Measurements from ENCODE around the gene SYK.
A peak's percentile ranks its signal among the peaks of the same experiment; 100 is the strongest.

Gene SYK

GRCh38 chr9:90915693-90916092 lies 114.1 kb downstream of the SYK start:
- peak; percentile 55 for TF ChIP-seq CTCF (IDR thresholded peaks at IDR 0.05; ENCODE audit: low read depth, low read length)
- peak; percentile 32 for DNase-seq (ENCODE audit: low read depth, low spot score)
- no peak overlapping the region for H3K4me3 ChIP-seq (ENCODE audit: low read depth, low read length)
- in situ Hi-C loops (cut with HindIII; ENCODE audit: low sequenced_read_pairs), result no loop called here

GRCh38 chr9:90916147-90916734 lies 114.6 kb downstream of the SYK start:
- no peak for DNase-seq (ENCODE audit: low read depth, low spot score)
- in situ Hi-C loops (cut with HindIII; ENCODE audit: low sequenced_read_pairs), result no loop called here
- no peak overlapping the region for H3K4me3 ChIP-seq (ENCODE audit: low read depth, low read length)
- TF ChIP-seq CTCF (IDR thresholded peaks at IDR 0.05; ENCODE audit: low read depth, low read length), result no peak

- H3K4me3 ChIP-seq (ENCODE audit: low read depth, low read length), result no peak overlapping the region
- in situ Hi-C loops (cut with HindIII; ENCODE audit: low sequenced_read_pairs), result no loop called here
- no peak for TF ChIP-seq CTCF (IDR thresholded peaks at IDR 0.05; ENCODE audit: low read depth, low read length)
- DNase-seq (ENCODE audit: low read depth, low spot score), result no peak
Measured at GRCh38 chr9:90919883-90920282, 118.3 kb downstream of the SYK start.

- no peak for TF ChIP-seq CTCF (IDR thresholded peaks at IDR 0.05; ENCODE audit: low read depth, low read length)
- H3K4me3 ChIP-seq (ENCODE audit: low read depth, low read length), result no peak overlapping the region
- in situ Hi-C loops (cut with HindIII; ENCODE audit: low sequenced_read_pairs), result no loop called here
- no peak for DNase-seq (ENCODE audit: low read depth, low spot score)
Measured at GRCh38 chr9:90921104-90921503, 119.5 kb downstream of the SYK start.

GRCh38 chr9:90921969-90922368 lies 120.3 kb downstream of the SYK start:
- TF ChIP-seq CTCF (IDR thresholded peaks at IDR 0.05; ENCODE audit: low read depth, low read length), result no peak
- no peak for DNase-seq (ENCODE audit: low read depth, low spot score)
- H3K4me3 ChIP-seq (ENCODE audit: low read depth, low read length), result no peak overlapping the region
- in situ Hi-C loops (cut with HindIII; ENCODE audit: low sequenced_read_pairs), result no loop called here

GRCh38 chr9:90925581-90926257 lies 124.1 kb downstream of the SYK start:
- TF ChIP-seq CTCF (IDR thresholded peaks at IDR 0.05; ENCODE audit: low read depth, low read length), result no peak
- H3K4me3 ChIP-seq (ENCODE audit: low read depth, low read length), result no peak overlapping the region
- DNase-seq (ENCODE audit: low read depth, low spot score), result peak; percentile 58
- in situ Hi-C loops (cut with HindIII; ENCODE audit: low sequenced_read_pairs), result no loop called here
